Embryonic facial prominence (tissue), 1 donor: Measurements from ENCODE around the gene SH3RF3.
"Not testable (repeated sequence)": the region's sequence is repeated elsewhere in the genome, so short reads cannot be mapped to it uniquely, and the experiment has no call there.

Experiments used
- DNase-seq: peaks from one replicate; pipeline ENCODE4 v3.0.0-alpha.2; 2016; ENCODE audit errors: extremely low spot score

Gene SH3RF3

GRCh38 chr2:109217362-109218086, 88.5 kb downstream of the SH3RF3 start:
- no peak for DNase-seq

GRCh38 chr2:109218087-109218791, 89.2 kb downstream of the SH3RF3 start:
- DNase-seq = no peak

GRCh38 chr2:109218792-109219126, 89.8 kb downstream of the SH3RF3 start:
- no peak for DNase-seq

- DNase-seq = no peak
Observed at GRCh38 chr2:109220860-109221259, 91.9 kb downstream of the SH3RF3 start.

- DNase-seq = not testable (repeated sequence)
Observed at GRCh38 chr2:109221316-109221715, 92.3 kb downstream of the SH3RF3 start.

- no peak for DNase-seq
Observed at GRCh38 chr2:109222422-109222821, 93.4 kb downstream of the SH3RF3 start.

- no peak for DNase-seq
Observed at GRCh38 chr2:109222825-109223471, 93.9 kb downstream of the SH3RF3 start.

GRCh38 chr2:109223490-109223889, 94.5 kb downstream of the SH3RF3 start:
- no peak for DNase-seq

- not testable (repeated sequence) for DNase-seq
Observed at GRCh38 chr2:109224341-109224740, 95.3 kb downstream of the SH3RF3 start.

- DNase-seq = no peak
Observed at GRCh38 chr2:109225170-109225782, 96.3 kb downstream of the SH3RF3 start.

GRCh38 chr2:109226128-109226527, 97.1 kb downstream of the SH3RF3 start:
- DNase-seq = no peak

GRCh38 chr2:109226622-109227021, 97.6 kb downstream of the SH3RF3 start:
- no peak for DNase-seq

- no peak for DNase-seq
Observed at GRCh38 chr2:109229094-109229675, 100.2 kb downstream of the SH3RF3 start.

- no peak for DNase-seq
Observed at GRCh38 chr2:109230941-109231420, 102.0 kb downstream of the SH3RF3 start.

GRCh38 chr2:109231428-109231827, 102.4 kb downstream of the SH3RF3 start:
- no peak for DNase-seq

- no peak for DNase-seq
Observed at GRCh38 chr2:109231996-109232705, 103.1 kb downstream of the SH3RF3 start.

GRCh38 chr2:109232909-109233308, 103.9 kb downstream of the SH3RF3 start:
- no peak for DNase-seq

GRCh38 chr2:109233643-109234042, 104.6 kb downstream of the SH3RF3 start:
- no peak for DNase-seq

- no peak for DNase-seq
Observed at GRCh38 chr2:109234355-109234754, 105.3 kb downstream of the SH3RF3 start.

GRCh38 chr2:109236147-109236546, 107.1 kb downstream of the SH3RF3 start:
- no peak for DNase-seq

GRCh38 chr2:109237792-109238191, 108.8 kb downstream of the SH3RF3 start:
- DNase-seq = no peak
